ENCODE results near the gene RPL35. TPM values are rescaled to one million over a fixed set of nuclear protein-coding genes. Genes with fewer than 3 reads are reported as not detected.
"Not testable (repeated sequence)": the region's sequence is repeated elsewhere in the genome, so short reads cannot be mapped to it uniquely, and the experiment has no call there.

Gene RPL35
- total RNA-seq, 6 experiments from 2014 or later = 372 to 1,299 (median 414) TPM

GRCh38 chr9:124840300-124840833 lies 21.4 kb downstream of the RPL35 start:
- Histone ChIP-seq H3K27me3 (no peaks in the 10 kb centered on the region), H3K4me1 (no peaks in the 10 kb centered on the region), H3K9me3 (no peaks in the 10 kb centered on the region), H3K4me3 (no peak overlapping the region), H3K27ac (no peak overlapping the region), H3K36me3 (no peaks in the 10 kb centered on the region)
- no peak for TF ChIP-seq POLR2A (IDR thresholded peaks at IDR 0.05)
- peak in 1 of 4 donors; percentile 10 for TF ChIP-seq CTCF (IDR thresholded peaks at IDR 0.05)
- WGBS (ENCODE audit: insufficient coverage, low coverage, low lambda C conversion rate, missing lambda C conversion rate) = 76% methylated on average over 5 of the region's 18 CpGs
- no peak for DNase-seq
- intact Hi-C loops (cut with DNase I) = no loop called here
- ATAC-seq = peak in 1 of 4 donors; percentile 25

GRCh38 chr9:124839612-124840299 lies 22.0 kb downstream of the RPL35 start:
- H3K9me3 ChIP-seq = no peaks in the 10 kb centered on the region
- H3K4me1 ChIP-seq = no peaks in the 10 kb centered on the region
- TF ChIP-seq CTCF (IDR thresholded peaks at IDR 0.05) (peak; percentile 11 to 29 (median 24)), POLR2A (IDR thresholded peaks at IDR 0.05) (no peak)
- no peak overlapping the region for H3K4me3 ChIP-seq
- no peaks in the 10 kb centered on the region for H3K36me3 ChIP-seq
- no peaks in the 10 kb centered on the region for H3K27me3 ChIP-seq
- intact Hi-C loops (cut with DNase I) = no loop called here
- DNase-seq = no peak
- no peak overlapping the region for H3K27ac ChIP-seq
- ATAC-seq = peak in 2 of 4 donors; percentile 10 to 30
- WGBS (ENCODE audit: insufficient coverage, low coverage, low lambda C conversion rate, missing lambda C conversion rate) = 52% methylated on average over 6 of the region's 12 CpGs

- intact Hi-C loops (cut with DNase I); H3K36me3 ChIP-seq; ATAC-seq; DNase-seq; H3K4me3 ChIP-seq; H3K27me3 ChIP-seq; H3K27ac ChIP-seq; H3K9me3 ChIP-seq; H3K4me1 ChIP-seq: not testable (repeated sequence)
- no CpG with 5 or more reads among the region's 52 CpGs for WGBS (ENCODE audit: insufficient coverage, low coverage, low lambda C conversion rate, missing lambda C conversion rate)
Measured at GRCh38 chr9:124838567-124839275, 23.0 kb downstream of the RPL35 start.

- intact Hi-C loops (cut with DNase I); H3K27me3 ChIP-seq; ATAC-seq; H3K36me3 ChIP-seq; H3K9me3 ChIP-seq; H3K4me3 ChIP-seq; H3K4me1 ChIP-seq; H3K27ac ChIP-seq; DNase-seq: not testable (repeated sequence)
- 82% methylated on average over 3 of the region's 5 CpGs for WGBS (ENCODE audit: insufficient coverage, low coverage, low lambda C conversion rate, missing lambda C conversion rate)
Measured at GRCh38 chr9:124838132-124838531, 23.6 kb downstream of the RPL35 start.

- no peaks in the 10 kb centered on the region for H3K4me1 ChIP-seq
- DNase-seq (peak in 1 of 3 donors; percentile 58), ATAC-seq (peak in 2 of 4 donors; percentile 18 to 33)
- H3K4me3 ChIP-seq = no peak overlapping the region
- no peaks in the 10 kb centered on the region for H3K9me3 ChIP-seq
- no peak overlapping the region for H3K27ac ChIP-seq
- intact Hi-C loops (cut with DNase I) = no loop called here
- no peaks in the 10 kb centered on the region for H3K27me3 ChIP-seq
- no peaks in the 10 kb centered on the region for H3K36me3 ChIP-seq
- 26% methylated on average over 5 of the region's 13 CpGs for WGBS (ENCODE audit: insufficient coverage, low coverage, low lambda C conversion rate, missing lambda C conversion rate)
- TF ChIP-seq POLR2A (IDR thresholded peaks at IDR 0.05) = no peak
- TF ChIP-seq CTCF (IDR thresholded peaks at IDR 0.05) = no peak
Measured at GRCh38 chr9:124835026-124835557, 26.7 kb downstream of the RPL35 start.
